Eye (tissue), 1 donor: ENCODE measurements around the gene ARPP21.
"Not testable (repeated sequence)": the region's sequence is repeated elsewhere in the genome, so short reads cannot be mapped to it uniquely, and the experiment has no call there.

Source experiments
- DNase-seq: peaks from one replicate; pipeline ENCODE4 v3.0.0-alpha.2; 2015

ARPP21 gene

GRCh38 chr3:35639254-35640186 is at the start of gene ARPP21:
Gene ARPP21 (plus strand): TSS chr3:35639525. CDS start chr3:35681752, 42,227 bp downstream.
- peak; percentile 87 for DNase-seq

- DNase-seq: no peak
These were observed 46.6 kb upstream of the ARPP21 start for GRCh38 chr3:35592589-35593295.

GRCh38 chr3:35594739-35595138 is 44.6 kb upstream of the ARPP21 start:
- DNase-seq: no peak

GRCh38 chr3:35596335-35596995 is 42.9 kb upstream of the ARPP21 start:
- DNase-seq: peak; percentile 76

GRCh38 chr3:35597490-35597889 is 41.8 kb upstream of the ARPP21 start:
- no peak for DNase-seq

GRCh38 chr3:35598804-35599203 is 40.5 kb upstream of the ARPP21 start:
- DNase-seq: no peak

- peak; percentile 13 for DNase-seq
These were observed 37.4 kb upstream of the ARPP21 start for GRCh38 chr3:35601959-35602358.

GRCh38 chr3:35602395-35602936 is 36.9 kb upstream of the ARPP21 start:
- DNase-seq: peak; percentile 20

- DNase-seq: no peak
These were observed 23.0 kb upstream of the ARPP21 start for GRCh38 chr3:35616346-35616745.

- no peak for DNase-seq
These were observed 22.0 kb upstream of the ARPP21 start for GRCh38 chr3:35617370-35617769.

- not testable (repeated sequence) for DNase-seq
These were observed 19.1 kb upstream of the ARPP21 start for GRCh38 chr3:35620238-35620637.

GRCh38 chr3:35624698-35625097 is 14.6 kb upstream of the ARPP21 start:
- DNase-seq: no peak

GRCh38 chr3:35633332-35634124 is 5.8 kb upstream of the ARPP21 start:
- DNase-seq: peak; percentile 25

- DNase-seq: no peak
These were observed 3.9 kb upstream of the ARPP21 start for GRCh38 chr3:35635407-35635806.

- peak; percentile 34 for DNase-seq
These were observed 3.2 kb upstream of the ARPP21 start for GRCh38 chr3:35635926-35636683.

- DNase-seq: no peak
These were observed 910 bp upstream of the ARPP21 start for GRCh38 chr3:35638251-35638979.

GRCh38 chr3:35638980-35639253 is 408 bp upstream of the ARPP21 start:
- DNase-seq: no peak

- no peak for DNase-seq
These were observed 1.2 kb downstream of the ARPP21 start for GRCh38 chr3:35640190-35641165.

GRCh38 chr3:35641331-35641730 is 2.0 kb downstream of the ARPP21 start:
- no peak for DNase-seq
